GM12878 (cell line): ENCODE measurements around the gene ADAMTS2. TPM values are rescaled to one million over a fixed set of nuclear protein-coding genes. Genes with fewer than 3 reads are reported as not detected.

Experiments
- ATAC-seq: fragments of 200-7000 bp; cut with Tn5 transposase; 3 replicates; pipeline ENCODE4 v1.9.1; 2020; ENCODE audit warnings: mild to moderate bottlenecking, moderate library complexity
- BruUV-seq: library from RNA; stranded (reverse); fragments of 400-500 nt; replicated peaks from 2 replicates; lab custom pipeline; 2021; lab: Mats Ljungman, UMichigan
- CTCF ChIA-PET: fragments of 300-600 bp; sonication (Branson Sonifier 250); formaldehyde crosslinking; extraction: SDS; loops from one replicate; lab custom pipeline; 2021; ENCODE audit warnings: inconsistent platforms; lab: Yijun Ruan, JAX
- POLR2A ChIA-PET: fragments of 350-600 bp; formaldehyde crosslinking; extraction: SDS; loops from one replicate; lab custom pipeline; 2021; ENCODE audit warnings: inconsistent platforms; lab: Charles Lee
- RAD21 ChIA-PET: fragments of 300-600 bp; sonication (Branson Sonifier 250); formaldehyde crosslinking; loops from one replicate; lab custom pipeline; 2023; ENCODE audit warnings: antibody characterized with exemption; ENCODE audit not compliant: unreplicated experiment; lab: Charles Lee
- SMC1A ChIA-PET: fragments of 300-600 bp; sonication (Branson Sonifier 250); formaldehyde crosslinking; loops from one replicate; lab custom pipeline; 2023; ENCODE audit not compliant: unreplicated experiment, uncharacterized antibody; lab: Charles Lee
- DNase-seq: peaks from one replicate; pipeline ENCODE4 v3.0.0-alpha.2; 2011; ENCODE audit warnings: low read depth, low spot score
- FAIRE-seq: peaks from 3 replicates; lab custom pipeline; 2011; peaks lifted over from hg19 to GRCh38; lab: Jason Lieb, UNC
- H2AFZ ChIP-seq: 2 replicates; pipeline ENCODE4 v1.6.0; 2011; ENCODE audit warnings: low read depth, low read length, control low read depth; ENCODE audit not compliant: control insufficient read depth
- H3K27ac ChIP-seq: 2 replicates; pipeline ENCODE4 v1.5.1; 2011; ENCODE audit warnings: control low read depth; ENCODE audit not compliant: control insufficient read depth, insufficient read depth
- H3K27me3 ChIP-seq, 2 experiments: replicated peaks in 1 of 2; 2 replicates each; pipeline versions ENCODE4 v1.6.0 to v1.6.1; 2011; ENCODE audit warnings: low read length in 1 of 2; ENCODE audit not compliant: control insufficient read depth in 2 of 2, insufficient read depth in 2 of 2
- H3K36me3 ChIP-seq, 2 experiments: 2 replicates each; pipeline ENCODE4 v1.5.1; 2011; ENCODE audit warnings: low read length in 1 of 2; ENCODE audit not compliant: control insufficient read depth in 2 of 2, insufficient read depth in 2 of 2
- H3K4me1 ChIP-seq: 2 replicates; pipeline ENCODE4 v1.6.1; 2011; ENCODE audit warnings: mild to moderate bottlenecking, low read length, moderate library complexity, mixed read lengths; ENCODE audit not compliant: control insufficient read depth, insufficient read depth
- H3K4me2 ChIP-seq: 2 replicates; pipeline ENCODE4 v1.6.0; 2011; ENCODE audit warnings: control low read depth; ENCODE audit not compliant: control insufficient read depth, insufficient read depth
- H3K4me3 ChIP-seq: fragments of 200-600 bp; sonication (generic); 2 replicates; pipeline ENCODE4 v1.5.1; 2016
- H3K79me2 ChIP-seq: 2 replicates; pipeline ENCODE4 v1.6.0; 2011; ENCODE audit warnings: low read length; ENCODE audit not compliant: control insufficient read depth, insufficient read depth
- H3K9ac ChIP-seq: 2 replicates; pipeline ENCODE4 v1.8.0; 2011; ENCODE audit warnings: low read length, control low read depth, mixed read lengths; ENCODE audit not compliant: control insufficient read depth, insufficient read depth
- H3K9me3 ChIP-seq: replicated peaks from 3 replicates; pipeline ENCODE4 v1.5.1; 2011; ENCODE audit warnings: mild to moderate bottlenecking, low read length; ENCODE audit not compliant: control insufficient read depth, insufficient read depth
- H4K20me1 ChIP-seq: 2 replicates; pipeline ENCODE4 v1.6.0; 2011; ENCODE audit not compliant: control insufficient read depth, insufficient read depth
- BACH1 ChIP-seq: fragments of 450-650 bp; IDR thresholded peaks from 2 replicates; pipeline ENCODE4 v1.6.1; 2017; ENCODE audit warnings: mild to moderate bottlenecking, borderline replicate concordance
- BCL11A ChIP-seq: IDR thresholded peaks from 2 replicates; pipeline ENCODE4 v1.6.1; 2011; ENCODE audit warnings: low read depth, low read length
- BHLHE40 ChIP-seq, 2 experiments: fragments of 450-650 bp in 1 of 2; IDR thresholded peaks; 2 replicates each; pipeline ENCODE4 v1.6.1; 2011 to 2017; ENCODE audit warnings: low read depth in 2 of 2, borderline replicate concordance in 1 of 2, improper control_type of control experiment in 1 of 2, low read length in 1 of 2, mild to moderate bottlenecking in 1 of 2
- DPF2 ChIP-seq: fragments of 450-650 bp; IDR thresholded peaks from 2 replicates; pipeline ENCODE4 v1.6.1; 2017; ENCODE audit warnings: mild to moderate bottlenecking
- EP300 ChIP-seq, 2 experiments: fragments of 150-350 bp in 1 of 2; IDR thresholded peaks; 2 replicates each; pipeline ENCODE4 v1.6.1; 2011 to 2012; ENCODE audit warnings: low read depth in 2 of 2, low read length in 2 of 2, borderline replicate concordance in 1 of 2, improper control_type of control experiment in 1 of 2, inconsistent platforms in 1 of 2; ENCODE audit not compliant: control insufficient read depth in 1 of 2
- IRF3 ChIP-seq: fragments of 450-650 bp; IDR thresholded peaks from 2 replicates; pipeline ENCODE4 v1.6.1; 2014; ENCODE audit warnings: mild to moderate bottlenecking
- WRNIP1 ChIP-seq: IDR thresholded peaks from 2 replicates; pipeline ENCODE4 v1.6.1; 2011; ENCODE audit warnings: low read depth, low read length, improper control_type of control experiment, borderline replicate concordance
- WGBS: methylation state at CpG from one replicate; pipeline ENCODE4 v1.1.6; 2016; ENCODE audit warnings: low lambda C conversion rate; ENCODE audit not compliant: insufficient replicate concordance, insufficient coverage; ENCODE audit errors: missing lambda C conversion rate; 5-methylcytosine and 5-hydroxymethylcytosine counted together
- in situ Hi-C: fragments of 300-500 bp; cut with MboI; formaldehyde crosslinking; loops from 9 replicates; pipeline ENCODE4 v1.14.3; 2018; ENCODE audit warnings: mixed read lengths
- intact Hi-C: fragments of 100-400 bp; cut with micrococcal nuclease; formaldehyde crosslinking; loops from one replicate; pipeline ENCODE4 v1.14.2; 2022; ENCODE audit not compliant: unreplicated experiment
- polyA plus RNA-seq, 11 experiments: library from polyadenylated mRNA; depleted of rRNA in 4 of 11; unstranded in 6 of 11; stranded (reverse) in 5 of 11; fragments of >200 nt; fragmentation: Nextera tagmentation in 4 of 11; fragmentation: Illumina TruSeq in 1 of 11; extraction: Ambion mirVana in 4 of 11; extraction: Trizol in 1 of 11; gene quantifications; 1 replicate in 1 of 11; 2 replicates in 10 of 11; pipeline versions ENCODE4 v1.2.1 to v1.2.3, GENCODE V29; 2011 to 2016; ENCODE audit warnings: inconsistent platforms in 2 of 11, missing spikeins in 2 of 11, low read depth in 1 of 11
- total RNA-seq, 4 experiments: library from RNA; depleted of rRNA in 3 of 4; stranded (reverse); fragments of >200 nt in 3 of 4; fragmentation: Illumina TruSeq in 1 of 4; extraction: Trizol in 1 of 4; gene quantifications; 2 replicates each; pipeline versions ENCODE4 v1.2.1 to v1.2.3, GENCODE V29; 2013 to 2021
- TF ChIP-seq, protein P1 (sequence below): fragments of 450-650 bp; IDR thresholded peaks from 2 replicates; pipeline ENCODE4 v1.6.1; 2017; ENCODE audit warnings: mild to moderate bottlenecking, low read depth, inconsistent platforms; ENCODE audit not compliant: poor library complexity, severe bottlenecking
- TF ChIP-seq, protein P2 (sequence below): IDR thresholded peaks from 2 replicates; pipeline ENCODE4 v1.6.1; 2011; ENCODE audit warnings: low read depth, low read length, improper control_type of control experiment, borderline replicate concordance

Gene ADAMTS2
- total and polyA plus RNA-seq, 10 of the 15 experiments (the other 5 are each of a cell fraction or from before 2014, with no cell fraction given): 0.03 to 0.05 TPM; not detected in 8

- H3K27me3 ChIP-seq: no peaks in the 10 kb centered on the region
- no peaks in the 10 kb centered on the region for H4K20me1 ChIP-seq
- no peak overlapping the region for H2AFZ ChIP-seq
- FAIRE-seq (no peak), ATAC-seq (no peak), DNase-seq (no peak)
- intact Hi-C loops (no loop called here), in situ Hi-C loops (no loop called here)
- ChIA-PET SMC1A (no interaction called here), CTCF (interaction anchor here (1.4 kb wide), 1 partner anchor 10 kb away, joined by 4 read pairs; no protein-coding TSS in a partner anchor), RAD21 (no interaction called here), POLR2A (no interaction called here)
- no peak overlapping the region for H3K27ac ChIP-seq
- no peaks in the 10 kb centered on the region for H3K79me2 ChIP-seq
- WGBS: 61% methylated on average over 12 of the region's 13 CpGs
- H3K9ac ChIP-seq: no peak overlapping the region
- H3K4me3 ChIP-seq: no peak overlapping the region
- no peaks in the 10 kb centered on the region; the same call in 1 of the 3 replicates for H3K9me3 ChIP-seq
- no peaks in the 10 kb centered on the region for H3K4me1 ChIP-seq
- no TSS peak for BruUV-seq
- no peaks in the 10 kb centered on the region for H3K36me3 ChIP-seq
- no peak overlapping the region for H3K4me2 ChIP-seq
- TF ChIP-seq, protein P1, sequence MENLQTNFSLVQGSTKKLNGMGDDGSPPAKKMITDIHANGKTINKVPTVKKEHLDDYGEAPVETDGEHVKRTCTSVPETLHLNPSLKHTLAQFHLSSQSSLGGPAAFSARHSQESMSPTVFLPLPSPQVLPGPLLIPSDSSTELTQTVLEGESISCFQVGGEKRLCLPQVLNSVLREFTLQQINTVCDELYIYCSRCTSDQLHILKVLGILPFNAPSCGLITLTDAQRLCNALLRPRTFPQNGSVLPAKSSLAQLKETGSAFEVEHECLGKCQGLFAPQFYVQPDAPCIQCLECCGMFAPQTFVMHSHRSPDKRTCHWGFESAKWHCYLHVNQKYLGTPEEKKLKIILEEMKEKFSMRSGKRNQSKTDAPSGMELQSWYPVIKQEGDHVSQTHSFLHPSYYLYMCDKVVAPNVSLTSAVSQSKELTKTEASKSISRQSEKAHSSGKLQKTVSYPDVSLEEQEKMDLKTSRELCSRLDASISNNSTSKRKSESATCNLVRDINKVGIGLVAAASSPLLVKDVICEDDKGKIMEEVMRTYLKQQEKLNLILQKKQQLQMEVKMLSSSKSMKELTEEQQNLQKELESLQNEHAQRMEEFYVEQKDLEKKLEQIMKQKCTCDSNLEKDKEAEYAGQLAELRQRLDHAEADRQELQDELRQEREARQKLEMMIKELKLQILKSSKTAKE: no peak
- TF ChIP-seq BCL11A: no peak
- TF ChIP-seq BACH1: no peak
- no peak for TF ChIP-seq WRNIP1
- no peak for TF ChIP-seq IRF3
- TF ChIP-seq, protein P2, sequence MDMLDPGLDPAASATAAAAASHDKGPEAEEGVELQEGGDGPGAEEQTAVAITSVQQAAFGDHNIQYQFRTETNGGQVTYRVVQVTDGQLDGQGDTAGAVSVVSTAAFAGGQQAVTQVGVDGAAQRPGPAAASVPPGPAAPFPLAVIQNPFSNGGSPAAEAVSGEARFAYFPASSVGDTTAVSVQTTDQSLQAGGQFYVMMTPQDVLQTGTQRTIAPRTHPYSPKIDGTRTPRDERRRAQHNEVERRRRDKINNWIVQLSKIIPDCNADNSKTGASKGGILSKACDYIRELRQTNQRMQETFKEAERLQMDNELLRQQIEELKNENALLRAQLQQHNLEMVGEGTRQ: no peak
- TF ChIP-seq EP300 (IDR thresholded peaks at IDR 0.05; ENCODE audit: borderline replicate concordance in 1 of 2, control insufficient read depth in 1 of 2, low read depth in 2 of 2, low read length in 2 of 2): no peak
- no peak for TF ChIP-seq BHLHE40 (IDR thresholded peaks at IDR 0.05; ENCODE audit: borderline replicate concordance in 1 of 2, low read depth in 2 of 2, low read length in 1 of 2)
- TF ChIP-seq DPF2: no peak
Observed at GRCh38 chr5:179176571-179177230, 168.6 kb downstream of the ADAMTS2 start.
